Stomach (tissue), 9 donors: ENCODE results near the gene CALCB. TPM values are rescaled to one million over a fixed set of nuclear protein-coding genes. Genes with fewer than 3 reads are reported as not detected.

ENCODE experiments used
- DNase-seq, 2 donors: peaks; one replicate each; pipeline versions ENCODE4 v3.0.0 to v3.0.0-alpha.2; 2013 to 2019
- H3K27ac ChIP-seq, 5 donors: fragments of 200-600 bp in 4 of 5; sonication (generic) in 4 of 5; one replicate each; pipeline ENCODE4 v1.5.1; 2013 to 2019; ENCODE audit warnings: mild to moderate bottlenecking in 1 of 5, moderate library complexity in 1 of 5
- H3K27me3 ChIP-seq, 3 donors: fragments of 200-600 bp; sonication (generic); one replicate each; pipeline ENCODE4 v1.5.1; 2017 to 2019; ENCODE audit warnings: mixed run types in 1 of 3
- H3K36me3 ChIP-seq, 4 donors: fragments of 200-600 bp; sonication (generic); 1 replicate in 3 of 4; 2 replicates in 1 of 4; pipeline ENCODE4 v1.5.1; 2016 to 2019
- H3K4me1 ChIP-seq, 4 donors: fragments of 200-600 bp; sonication (generic); one replicate each; pipeline ENCODE4 v1.5.1; 2016 to 2019
- H3K4me3 ChIP-seq, 4 donors: fragments of 200-600 bp; sonication (generic) in 3 of 4; one replicate each; pipeline ENCODE4 v1.5.1; 2016 to 2019; ENCODE audit warnings: mild to moderate bottlenecking in 1 of 4
- H3K9me3 ChIP-seq, 4 donors: fragments of 200-600 bp; sonication (generic); one replicate each; pipeline ENCODE4 v1.5.1; 2016 to 2019
- CTCF ChIP-seq, 7 experiments: fragments of 450-650 bp in 4 of 7; fragments of 200-600 bp in 3 of 7; sonication (generic) in 3 of 7; IDR thresholded peaks; one replicate each; pipeline ENCODE4 v1.5.1; 2016 to 2019; ENCODE audit warnings: antibody characterized with exemption in 7 of 7, control low read depth in 2 of 7, mild to moderate bottlenecking in 1 of 7
- EP300 ChIP-seq: sonication (generic); formaldehyde crosslinking; IDR thresholded peaks from one replicate; pipeline ENCODE4 v1.6.1; 2017; ENCODE audit warnings: antibody characterized with exemption
- POLR2A ChIP-seq, 4 donors: fragments of 450-650 bp; IDR thresholded peaks; one replicate each; pipeline ENCODE4 v1.6.1; 2016; ENCODE audit warnings: antibody characterized with exemption in 4 of 4, control low read depth in 2 of 4, mild to moderate bottlenecking in 1 of 4, moderate library complexity in 1 of 4
- POLR2AphosphoS5 ChIP-seq, 3 donors: sonication (generic); formaldehyde crosslinking; IDR thresholded peaks; one replicate each; pipeline ENCODE4 v1.6.1; 2016; ENCODE audit warnings: antibody characterized with exemption in 3 of 3
- WGBS, 5 donors: extraction: QIAGEN DNeasy Blood & Tissue Kit in 3 of 5; methylation state at CpG; one replicate each; pipeline versions ENCODE4 v1.1.5 to v1.1.7; 2013 to 2018; 5-methylcytosine and 5-hydroxymethylcytosine counted together
- intact Hi-C: fragments of 100-400 bp; cut with DNase I; formaldehyde crosslinking; loops from one replicate; pipeline ENCODE4 v1.15.1; 2023; ENCODE audit warnings: low total_unique reads
- polyA plus RNA-seq, 3 donors: library from polyadenylated mRNA; stranded (reverse); fragments of 200-250 nt; gene quantifications; one replicate each; pipeline ENCODE4 v1.2.3, GENCODE V29; 2013
- total RNA-seq, 5 donors: library from RNA; depleted of rRNA; stranded (reverse); fragments of >200 nt; gene quantifications; one replicate each; pipeline versions ENCODE4 v1.1.0 to v1.2.3, GENCODE V29; 2014 to 2016
- donor health status: healthy with polysubstance abuse.
- donor health status: Bipolar disorder and iron deficiency.
- donor health status: healthy.

CALCB gene
- total and polyA plus RNA-seq, 8 donors, result 0.12 to 0.43 TPM; not detected in 6

- no peak for DNase-seq
- H3K36me3 ChIP-seq, result no peaks in the 10 kb centered on the region
- no peaks in the 10 kb centered on the region for H3K9me3 ChIP-seq
- no peaks in the 10 kb centered on the region for H3K4me1 ChIP-seq
- intact Hi-C loops, result no loop called here
- no peak overlapping the region for H3K27ac ChIP-seq
- no peak for TF ChIP-seq CTCF (IDR thresholded peaks at IDR 0.05)
- no peak for TF ChIP-seq EP300
- no peak for TF ChIP-seq POLR2AphosphoS5 (IDR thresholded peaks at IDR 0.05)
- no peak for TF ChIP-seq POLR2A (IDR thresholded peaks at IDR 0.05)
- no peak overlapping the region for H3K4me3 ChIP-seq
- H3K27me3 ChIP-seq, result no peaks in the 10 kb centered on the region
Observed at GRCh38 chr11:15091175-15091574, 17.8 kb downstream of the CALCB start.

- no peak overlapping the region for H3K4me3 ChIP-seq
- H3K27me3 ChIP-seq, result no peaks in the 10 kb centered on the region
- H3K36me3 ChIP-seq, result no peaks in the 10 kb centered on the region
- H3K4me1 ChIP-seq, result no peaks in the 10 kb centered on the region
- no peak for DNase-seq
- WGBS, 5 donors, result 88 to 97% (median 95%) methylated on average over 1 of the region's 1 CpG; no CpG with 5 or more reads in 1 of the 5 donors
- TF ChIP-seq POLR2AphosphoS5 (IDR thresholded peaks at IDR 0.05), result no peak
- TF ChIP-seq CTCF (IDR thresholded peaks at IDR 0.05), result no peak
- TF ChIP-seq POLR2A (IDR thresholded peaks at IDR 0.05), result no peak
- TF ChIP-seq EP300, result no peak
- intact Hi-C loops, result no loop called here
- no peak overlapping the region for H3K27ac ChIP-seq
- H3K9me3 ChIP-seq, result no peaks in the 10 kb centered on the region
Observed at GRCh38 chr11:15091625-15092024, 18.2 kb downstream of the CALCB start.

- intact Hi-C loops, result no loop called here
- Histone ChIP-seq H3K27me3 (peaks cover 0 to 2% (median 0%) of the 10 kb centered on the region in 3 donors), H3K36me3 (no peaks in the 10 kb centered on the region), H3K4me1 (no peaks in the 10 kb centered on the region), H3K27ac (no peak overlapping the region), H3K4me3 (no peak overlapping the region), H3K9me3 (no peaks in the 10 kb centered on the region)
- 76 to 89% (median 82%) methylated on average over 2 of the region's 2 CpGs for WGBS, 5 donors
- DNase-seq, result no peak
- TF ChIP-seq POLR2A (IDR thresholded peaks at IDR 0.05) (no peak), CTCF (IDR thresholded peaks at IDR 0.05) (no peak), POLR2AphosphoS5 (IDR thresholded peaks at IDR 0.05) (no peak), EP300 (no peak)
Observed at GRCh38 chr11:15093432-15093831, 20.0 kb downstream of the CALCB start.

DNA sequence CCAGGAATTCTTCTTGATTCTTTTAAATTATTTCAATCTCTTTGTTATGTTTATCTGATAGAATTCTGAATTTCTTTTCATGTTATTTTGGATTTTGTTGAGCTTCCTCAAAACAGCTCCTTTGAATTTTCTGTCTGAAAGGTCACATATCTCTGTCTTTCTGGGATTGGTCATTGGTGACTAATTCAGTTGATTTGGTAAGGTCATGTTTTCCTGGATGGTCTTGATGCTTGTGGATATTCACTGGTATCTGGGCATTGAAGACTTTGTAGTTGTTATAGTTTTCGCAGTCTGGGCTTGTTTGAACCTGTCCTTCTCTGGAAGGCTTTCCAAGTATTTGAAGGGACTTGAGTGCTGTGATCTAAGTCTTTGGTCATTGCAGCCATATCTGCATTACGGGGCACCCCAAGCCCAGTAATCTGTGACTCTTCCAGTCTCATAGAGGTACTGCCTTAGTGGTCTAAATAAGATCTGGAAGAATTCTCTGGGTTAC lies 22.4 kb downstream of the CALCB start:
- Histone ChIP-seq H3K4me1 (no peaks in the 10 kb centered on the region), H3K27me3 (peaks cover 0 to 4% (median 0%) of the 10 kb centered on the region in 3 donors), H3K9me3 (no peaks in the 10 kb centered on the region), H3K27ac (no peak overlapping the region), H3K4me3 (no peak overlapping the region), H3K36me3 (no peaks in the 10 kb centered on the region)
- intact Hi-C loops, result no loop called here
- DNase-seq, result no peak
- TF ChIP-seq EP300 (no peak), POLR2AphosphoS5 (IDR thresholded peaks at IDR 0.05) (no peak), CTCF (IDR thresholded peaks at IDR 0.05) (no peak), POLR2A (IDR thresholded peaks at IDR 0.05) (no peak)
- WGBS, 5 donors, result 87 to 100% (median 93%) methylated on average over 2 of the region's 2 CpGs
